GM10847 (cell line): ENCODE results near the gene RPRD2.

Source experiments
- POLR2A ChIP-seq: IDR thresholded peaks from 2 replicates; pipeline ENCODE4 v1.6.1; 2011; ENCODE audit not compliant: insufficient read length; ENCODE audit errors: extremely low read depth

Gene RPRD2

GRCh38 chr1:150385537-150386445 is 21.8 kb downstream of the RPRD2 start:
- TF ChIP-seq POLR2A, result no peak

GRCh38 chr1:150386592-150386991 is 22.6 kb downstream of the RPRD2 start:
- TF ChIP-seq POLR2A, result no peak

- TF ChIP-seq POLR2A, result no peak
Observed at GRCh38 chr1:150387200-150387599, 23.3 kb downstream of the RPRD2 start.

- no peak for TF ChIP-seq POLR2A
Observed at GRCh38 chr1:150388241-150388640, 24.3 kb downstream of the RPRD2 start.

GRCh38 chr1:150389650-150390049 is 25.7 kb downstream of the RPRD2 start:
- TF ChIP-seq POLR2A, result no peak

- no peak for TF ChIP-seq POLR2A
Observed at GRCh38 chr1:150392627-150393026, 28.7 kb downstream of the RPRD2 start.

GRCh38 chr1:150397392-150398032 is 33.6 kb downstream of the RPRD2 start:
- TF ChIP-seq POLR2A, result no peak

- no peak for TF ChIP-seq POLR2A
Observed at GRCh38 chr1:150404465-150404864, 40.5 kb downstream of the RPRD2 start.

GRCh38 chr1:150405660-150406059 is 41.7 kb downstream of the RPRD2 start:
- no peak for TF ChIP-seq POLR2A

- TF ChIP-seq POLR2A, result no peak
Observed at GRCh38 chr1:150406483-150406882, 42.5 kb downstream of the RPRD2 start.

GRCh38 chr1:150407330-150407729 is 43.4 kb downstream of the RPRD2 start:
- TF ChIP-seq POLR2A, result no peak

- TF ChIP-seq POLR2A, result no peak
Observed at GRCh38 chr1:150408800-150409199, 44.9 kb downstream of the RPRD2 start.

- TF ChIP-seq POLR2A, result no peak
Observed at GRCh38 chr1:150409504-150410362, 45.8 kb downstream of the RPRD2 start.

- no peak for TF ChIP-seq POLR2A
Observed at GRCh38 chr1:150410582-150411101, 46.7 kb downstream of the RPRD2 start.

GRCh38 chr1:150414592-150414991 is 50.6 kb downstream of the RPRD2 start:
- TF ChIP-seq POLR2A, result no peak
